A549 (cell line): ENCODE results near the gene CHML. TPM values are rescaled to one million over a fixed set of nuclear protein-coding genes. Genes with fewer than 3 reads are reported as not detected.

Source experiments
- ATAC-seq, 2 experiments: fragments of 200-7000 bp in 1 of 2; fragments of >200 bp in 1 of 2; cut with Nextera tagmentation in 1 of 2; cut with Tn5 transposase in 1 of 2; 3 replicates each; pipeline versions ENCODE4 v1.8.0 to v1.9.1; 2018 to 2020; ENCODE audit warnings: mild to moderate bottlenecking in 1 of 2, moderate library complexity in 1 of 2
- CTCF ChIA-PET: fragments of 300-600 bp; sonication (Branson Sonifier 250); formaldehyde crosslinking; extraction: SDS; loops from one replicate; lab custom pipeline; 2021; ENCODE audit warnings: antibody characterized with exemption, inconsistent platforms; lab: Yijun Ruan, JAX
- POLR2A ChIA-PET: fragments of 350-600 bp; formaldehyde crosslinking; extraction: SDS; loops from one replicate; lab custom pipeline; 2021; ENCODE audit warnings: antibody characterized with exemption, inconsistent platforms; lab: Yijun Ruan, JAX
- DNase-seq, 2 experiments: peaks; one replicate each; pipeline versions ENCODE4 v3.0.0 to v3.0.0-alpha.2; 2011 to 2016; ENCODE audit warnings: low read depth in 1 of 2, low spot score in 1 of 2
- FAIRE-seq: peaks from 2 replicates; lab custom pipeline; 2011; peaks lifted over from hg19 to GRCh38; lab: Jason Lieb, UNC
- H3K27ac ChIP-seq, 2 experiments: fragments of >200 bp; sonication (Bioruptor Twin); formaldehyde crosslinking; 3 replicates each; pipeline ENCODE4 v1.5.1; 2016 to 2017
- H3K4me1 ChIP-seq: fragments of >200 bp; sonication (Bioruptor Twin); formaldehyde crosslinking; 3 replicates; pipeline ENCODE4 v1.6.1; 2016
- H3K4me2 ChIP-seq: fragments of >200 bp; sonication (Bioruptor Twin); formaldehyde crosslinking; 3 replicates; pipeline ENCODE4 v1.6.1; 2016
- H3K4me3 ChIP-seq: fragments of >200 bp; sonication (Bioruptor Twin); formaldehyde crosslinking; 3 replicates; pipeline ENCODE4 v1.5.1; 2016
- H3K9me3 ChIP-seq: fragments of >200 bp; sonication (Bioruptor Twin); formaldehyde crosslinking; 3 replicates; pipeline ENCODE4 v1.6.1; 2016
- CEBPB ChIP-seq, 2 experiments: fragments of >200 bp in 1 of 2; sonication (Bioruptor Twin) in 1 of 2; formaldehyde crosslinking in 1 of 2; IDR thresholded peaks; 2 replicates each; pipeline ENCODE4 v1.6.1; 2012 to 2016
- CHD4 ChIP-seq: fragments of 200-600 bp; sonication (generic); IDR thresholded peaks from 2 replicates; pipeline ENCODE4 v1.6.1; 2016; ENCODE audit warnings: antibody characterized with exemption, mild to moderate bottlenecking, borderline replicate concordance
- FOSL2 ChIP-seq, 2 experiments: fragments of 450-650 bp in 1 of 2; fragments of >200 bp in 1 of 2; sonication (Bioruptor Twin) in 1 of 2; formaldehyde crosslinking; IDR thresholded peaks; 2 replicates each; pipeline versions ENCODE4 v1.5.0 to v1.6.1; 2016 to 2020; ENCODE audit warnings: mild to moderate bottlenecking in 1 of 2, moderate library complexity in 1 of 2
- HOXA7 ChIP-seq: fragments of 250-450 bp; sonication (Bioruptor Pico); IDR thresholded peaks from 2 replicates; pipeline ENCODE4 v1.5.0; 2020; ENCODE audit warnings: mild to moderate bottlenecking, moderate library complexity
- JUNB ChIP-seq: fragments of >200 bp; sonication (Bioruptor Twin); formaldehyde crosslinking; IDR thresholded peaks from 2 replicates; pipeline ENCODE4 v1.6.1; 2016
- KDM1A ChIP-seq: fragments of 200-600 bp; sonication (generic); IDR thresholded peaks from 2 replicates; pipeline ENCODE4 v1.6.1; 2016; ENCODE audit warnings: low read depth, mild to moderate bottlenecking
- MAFK ChIP-seq: fragments of 450-650 bp; IDR thresholded peaks from 2 replicates; pipeline ENCODE4 v1.6.1; 2014; ENCODE audit not compliant: partially characterized antibody
- MAZ ChIP-seq: fragments of 150-350 bp; IDR thresholded peaks from 2 replicates; pipeline ENCODE4 v1.6.1; 2014; ENCODE audit warnings: antibody characterized with exemption, low read depth, low read length, borderline replicate concordance
- NFE2L2 ChIP-seq: fragments of 150-350 bp; conservative IDR thresholded peaks from 2 replicates; pipeline ENCODE4 v1.6.1; 2014; ENCODE audit warnings: low read length
- NPAS2 ChIP-seq: fragments of 250-450 bp; sonication (Bioruptor Pico); IDR thresholded peaks from 2 replicates; pipeline ENCODE4 v1.8.0; 2022; ENCODE audit warnings: mild to moderate bottlenecking, moderate library complexity, borderline replicate concordance
- PHF8 ChIP-seq: fragments of 200-600 bp; sonication (generic); IDR thresholded peaks from 2 replicates; pipeline ENCODE4 v1.6.1; 2016; ENCODE audit warnings: low read depth, mild to moderate bottlenecking, antibody characterized with exemption, moderate library complexity, borderline replicate concordance
- POLR2A ChIP-seq: IDR thresholded peaks from 2 replicates; pipeline ENCODE4 v1.6.1; 2012; ENCODE audit warnings: mild to moderate bottlenecking, low read length
- RAD21 ChIP-seq, 2 experiments: fragments of >200 bp in 1 of 2; sonication (Bioruptor Twin) in 1 of 2; formaldehyde crosslinking in 1 of 2; IDR thresholded peaks in 1 of 2; conservative IDR thresholded peaks in 1 of 2; 2 replicates in 1 of 2; 3 replicates in 1 of 2; pipeline ENCODE4 v1.6.1; 2012 to 2018; ENCODE audit warnings: inconsistent platforms in 1 of 2
- RCOR1 ChIP-seq: fragments of 150-350 bp; IDR thresholded peaks from 2 replicates; pipeline ENCODE4 v1.6.1; 2014; ENCODE audit warnings: antibody characterized with exemption, low read length, low read depth
- SMC3 ChIP-seq: fragments of >200 bp; sonication (Bioruptor Twin); formaldehyde crosslinking; IDR thresholded peaks from 3 replicates; pipeline ENCODE4 v1.6.1; 2018; ENCODE audit warnings: inconsistent platforms
- ZC3H11A ChIP-seq: fragments of 450-650 bp; IDR thresholded peaks from 2 replicates; pipeline ENCODE4 v1.6.1; 2014; ENCODE audit warnings: antibody characterized with exemption, mild to moderate bottlenecking
- WGBS: methylation state at CpG from one replicate; pipeline ENCODE4 v1.1.6; 2017; ENCODE audit errors: missing lambda C conversion rate; 5-methylcytosine and 5-hydroxymethylcytosine counted together
- polyA plus RNA-seq, 4 experiments: library from polyadenylated mRNA; depleted of rRNA in 3 of 4; stranded (reverse); fragments of >200 nt; fragmentation: RNase III in 1 of 4; extraction: RNeasy Plus Mini Kit Qiagen cat#74134 plus additional on column Dnase treatment in 1 of 4; gene quantifications; 2 replicates in 3 of 4; 3 replicates in 1 of 4; pipeline ENCODE4 v1.2.3, GENCODE V29; 2011 to 2017
- TF ChIP-seq, protein P1 (sequence below): IDR thresholded peaks from 2 replicates; pipeline ENCODE4 v1.6.1; 2012; ENCODE audit warnings: low read depth, borderline replicate concordance
- TF ChIP-seq, protein P2 (sequence below): fragments of >200 bp; sonication (Bioruptor Twin); formaldehyde crosslinking; IDR thresholded peaks from 3 replicates; pipeline ENCODE4 v1.5.1; 2016

CHML gene
- polyA plus RNA-seq, 2 of the 4 experiments (the other 2 are of a cell fraction) = 8.8 to 15.2 TPM

DNA sequence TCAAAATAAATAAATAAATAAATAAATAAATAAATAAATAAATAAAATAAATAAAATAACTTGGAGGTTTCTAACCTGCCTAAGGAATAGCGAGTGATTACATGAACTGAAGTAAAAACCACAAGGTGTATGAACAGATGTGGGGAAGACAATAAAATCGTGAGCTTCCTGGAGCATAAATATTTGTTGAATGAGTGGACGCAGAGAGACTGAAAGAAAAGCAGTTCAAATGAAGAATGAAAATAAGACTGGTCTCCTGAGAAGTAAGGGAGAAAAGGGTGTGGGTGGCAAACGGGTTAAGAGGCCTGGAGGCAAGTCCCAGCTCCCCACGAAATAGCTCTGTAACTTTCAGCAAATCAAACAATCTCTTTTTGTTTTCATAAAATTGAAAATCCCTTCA is 33.6 kb downstream of the CHML start:
- H3K4me3 ChIP-seq = no peak overlapping the region
- peak overlapping the region; percentile 58 to 84 for H3K27ac ChIP-seq
- H3K4me2 ChIP-seq = peak overlapping the region; percentile 39

DNA sequence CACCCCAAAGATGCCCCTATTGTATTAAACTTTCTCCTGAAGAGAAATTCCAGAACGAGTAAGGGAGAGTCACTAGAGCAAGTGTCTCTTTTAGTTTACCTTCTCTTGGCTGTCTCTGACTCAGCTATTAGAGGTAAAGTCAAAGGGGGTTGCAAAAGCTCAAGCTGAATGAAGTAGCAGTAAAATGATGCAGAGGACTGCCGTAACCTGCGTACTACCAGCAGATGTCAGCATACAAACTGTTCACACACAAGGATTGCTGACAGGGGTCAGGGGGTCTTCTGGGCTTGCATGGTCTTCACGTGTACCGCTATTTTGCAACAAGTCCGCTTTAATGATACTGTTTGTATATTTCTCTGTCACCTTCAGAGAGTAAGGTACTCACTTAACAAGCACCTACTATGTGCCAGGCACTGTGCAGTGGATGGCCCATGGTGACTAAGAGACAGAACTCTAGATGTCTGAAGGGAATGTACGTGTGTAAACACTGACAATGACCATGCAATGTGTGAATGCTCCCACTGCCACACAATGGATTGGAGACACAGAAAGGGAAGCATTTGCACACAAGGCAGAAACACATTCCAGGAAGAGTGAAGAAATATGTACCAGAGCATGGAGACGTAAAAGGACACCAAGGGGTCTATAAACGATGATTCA is 34.9 kb downstream of the CHML start:
- POLR2A ChIA-PET = interaction anchor here (1.0 kb wide), 2 partner anchors 10 to 35 kb away, joined by 4 to 5 read pairs; partner anchors contain the start of genes CHML and OPN3
- no peaks in the 10 kb centered on the region for H3K9me3 ChIP-seq
- peaks cover 77% of the 10 kb centered on the region for H3K4me1 ChIP-seq
- CTCF ChIA-PET = interaction anchor here (0.6 to 10.4 kb wide), 19 partner anchors 9 to 387 kb away, joined by 3 to 120 read pairs (median 4); partner anchors contain the start of genes CHML and OPN3
- H3K4me2 ChIP-seq = peak overlapping the region; percentile 39
- ATAC-seq = peak; percentile 81 to 82
- TF ChIP-seq NFE2L2 (no peak), CEBPB (IDR thresholded peaks at IDR 0.05) (peak in 1 of 2 experiments; percentile 69; a peak in 2 of 4 replicates), SMC3 (peak; percentile 46; the same call in 2 of the 3 replicates), FOSL2 (IDR thresholded peaks at IDR 0.05) (no peak), FOSL2 (CRISPR knock-in tag; IDR thresholded peaks at IDR 0.05) (peak; percentile 41), PHF8 (no peak), JUNB (no peak), MAFK (peak; percentile 64), RCOR1 (no peak), NPAS2 (no peak), RAD21 (conservative IDR thresholded peaks at IDR 0.05 in 1 of 2, IDR thresholded peaks at IDR 0.05 in 1 of 2) (peak; percentile 41 to 46; a peak in 4 of 5 replicates)
- TF ChIP-seq, protein P1, sequence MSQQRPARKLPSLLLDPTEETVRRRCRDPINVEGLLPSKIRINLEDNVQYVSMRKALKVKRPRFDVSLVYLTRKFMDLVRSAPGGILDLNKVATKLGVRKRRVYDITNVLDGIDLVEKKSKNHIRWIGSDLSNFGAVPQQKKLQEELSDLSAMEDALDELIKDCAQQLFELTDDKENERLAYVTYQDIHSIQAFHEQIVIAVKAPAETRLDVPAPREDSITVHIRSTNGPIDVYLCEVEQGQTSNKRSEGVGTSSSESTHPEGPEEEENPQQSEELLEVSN = no peak
- TF ChIP-seq, protein P2, sequence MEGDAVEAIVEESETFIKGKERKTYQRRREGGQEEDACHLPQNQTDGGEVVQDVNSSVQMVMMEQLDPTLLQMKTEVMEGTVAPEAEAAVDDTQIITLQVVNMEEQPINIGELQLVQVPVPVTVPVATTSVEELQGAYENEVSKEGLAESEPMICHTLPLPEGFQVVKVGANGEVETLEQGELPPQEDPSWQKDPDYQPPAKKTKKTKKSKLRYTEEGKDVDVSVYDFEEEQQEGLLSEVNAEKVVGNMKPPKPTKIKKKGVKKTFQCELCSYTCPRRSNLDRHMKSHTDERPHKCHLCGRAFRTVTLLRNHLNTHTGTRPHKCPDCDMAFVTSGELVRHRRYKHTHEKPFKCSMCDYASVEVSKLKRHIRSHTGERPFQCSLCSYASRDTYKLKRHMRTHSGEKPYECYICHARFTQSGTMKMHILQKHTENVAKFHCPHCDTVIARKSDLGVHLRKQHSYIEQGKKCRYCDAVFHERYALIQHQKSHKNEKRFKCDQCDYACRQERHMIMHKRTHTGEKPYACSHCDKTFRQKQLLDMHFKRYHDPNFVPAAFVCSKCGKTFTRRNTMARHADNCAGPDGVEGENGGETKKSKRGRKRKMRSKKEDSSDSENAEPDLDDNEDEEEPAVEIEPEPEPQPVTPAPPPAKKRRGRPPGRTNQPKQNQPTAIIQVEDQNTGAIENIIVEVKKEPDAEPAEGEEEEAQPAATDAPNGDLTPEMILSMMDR = peak; percentile 47; the same call in 2 of the 3 replicates
- FAIRE-seq = no peak
- peak; percentile 64 to 79 for DNase-seq
- peak overlapping the region; percentile 58 to 84 for H3K27ac ChIP-seq
- H3K4me3 ChIP-seq = no peak overlapping the region
- 25% methylated on average over 9 of the region's 9 CpGs for WGBS

More for the DNA sequence above, 33.6 kb downstream of the CHML start:
- DNase-seq (peak in 1 of 2 experiments; percentile 49), FAIRE-seq (no peak), ATAC-seq (no peak)
- 7% methylated on average over 5 of the region's 5 CpGs for WGBS
- ChIA-PET CTCF (interaction anchor here (0.9 to 10.4 kb wide), 8 partner anchors 15 to 392 kb away, joined by 3 to 120 read pairs (median 4); partner anchors contain the start of gene MAP1LC3C), POLR2A (interaction anchor here (0.7 kb wide), 1 partner anchor 383 kb away, joined by 3 read pairs; no protein-coding TSS in a partner anchor)
- no peaks in the 10 kb centered on the region for H3K9me3 ChIP-seq
- TF ChIP-seq HOXA7 (CRISPR knock-in tag) (no peak), KDM1A (no peak), ZC3H11A (peak; percentile 83), FOSL2 (IDR thresholded peaks at IDR 0.05) (no peak), FOSL2 (CRISPR knock-in tag; IDR thresholded peaks at IDR 0.05) (peak; percentile 36; the same call in 1 of the 2 replicates), POLR2A (no peak), RCOR1 (no peak)
- H3K4me1 ChIP-seq = peaks cover 80% of the 10 kb centered on the region

DNA sequence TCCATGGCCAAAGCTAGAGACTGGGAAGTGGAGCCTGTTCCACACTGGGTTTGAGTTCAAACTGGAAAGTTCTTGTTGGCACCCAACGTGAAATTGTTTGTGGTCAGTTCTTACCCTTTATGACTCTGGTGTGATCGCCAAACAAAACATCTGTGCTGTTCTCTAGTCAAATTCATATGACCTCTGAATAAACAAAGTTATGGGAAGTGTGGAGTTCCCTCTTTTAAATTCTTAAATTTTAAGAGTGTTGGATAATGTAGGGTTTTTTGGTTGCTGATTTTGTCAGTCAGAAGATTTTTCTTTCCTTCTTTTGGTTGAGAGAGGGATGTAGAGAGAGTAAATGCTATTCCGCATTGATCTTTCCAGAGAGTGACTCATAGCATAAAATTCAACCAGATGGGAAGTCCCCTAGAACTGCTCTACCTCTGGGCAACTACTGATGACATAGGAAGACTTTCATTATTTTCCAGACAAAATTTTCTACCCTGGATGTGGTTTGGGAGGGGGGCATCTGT is 36.4 kb downstream of the CHML start:
- peak in 1 of 2 experiments; percentile 33; a peak in 1 of 6 replicates for ATAC-seq
- peak overlapping the region; percentile 58 to 84; a peak in 5 of 6 replicates for H3K27ac ChIP-seq
- no peak for FAIRE-seq
- H3K4me2 ChIP-seq = peak overlapping the region; percentile 39
- H3K4me3 ChIP-seq = no peak overlapping the region
- DNase-seq = no peak
- H3K9me3 ChIP-seq = no peaks in the 10 kb centered on the region
- ChIA-PET CTCF (no interaction called here), POLR2A (no interaction called here)
- WGBS = 33% methylated on average over 3 of the region's 3 CpGs
- H3K4me1 ChIP-seq = peaks cover 64% of the 10 kb centered on the region
- TF ChIP-seq CHD4 = no peak
- 0 out of 2 replicates have a peak, but pooled peaks have one; percentile 15 for TF ChIP-seq FOSL2 (IDR thresholded peaks at IDR 0.05)
- peak; percentile 54 for TF ChIP-seq FOSL2 (CRISPR knock-in tag; IDR thresholded peaks at IDR 0.05)
- no peak for TF ChIP-seq MAZ
